Globus pallidus (tissue), 1 donor: ENCODE measurements around the gene AKR1C4.
A peak's percentile ranks its signal among the peaks of the same experiment; 100 is the strongest.
"Not testable (repeated sequence)": the region's sequence is repeated elsewhere in the genome, so short reads cannot be mapped to it uniquely, and the experiment has no call there.

Source experiments
- DNase-seq: peaks from one replicate; pipeline ENCODE4 v3.0.0-alpha.2; 2015; ENCODE audit warnings: low spot score

The AKR1C4 gene

GRCh38 chr10:5206799-5207198, 10.2 kb downstream of the AKR1C4 start:
- no peak for DNase-seq

DNA sequence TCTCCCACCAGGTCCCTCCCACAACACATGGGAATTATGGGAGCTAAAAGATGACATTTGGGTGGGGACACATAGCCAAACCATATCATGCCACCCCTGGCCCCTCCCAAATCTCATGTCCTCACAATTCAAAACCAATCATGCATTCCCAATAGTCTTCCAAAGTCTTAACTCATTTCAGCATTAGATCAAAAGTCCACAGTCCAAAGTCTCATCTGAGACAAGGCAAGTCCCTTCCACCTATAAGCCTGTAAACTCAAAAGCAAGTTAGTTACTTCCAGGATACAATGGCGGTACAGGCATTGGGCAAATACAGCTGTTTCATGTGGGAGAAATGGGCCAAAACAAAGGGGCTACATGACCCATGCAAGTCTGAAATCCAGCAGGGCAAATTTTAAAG, 13.1 kb downstream of the AKR1C4 start:
- not testable (repeated sequence) for DNase-seq

DNA sequence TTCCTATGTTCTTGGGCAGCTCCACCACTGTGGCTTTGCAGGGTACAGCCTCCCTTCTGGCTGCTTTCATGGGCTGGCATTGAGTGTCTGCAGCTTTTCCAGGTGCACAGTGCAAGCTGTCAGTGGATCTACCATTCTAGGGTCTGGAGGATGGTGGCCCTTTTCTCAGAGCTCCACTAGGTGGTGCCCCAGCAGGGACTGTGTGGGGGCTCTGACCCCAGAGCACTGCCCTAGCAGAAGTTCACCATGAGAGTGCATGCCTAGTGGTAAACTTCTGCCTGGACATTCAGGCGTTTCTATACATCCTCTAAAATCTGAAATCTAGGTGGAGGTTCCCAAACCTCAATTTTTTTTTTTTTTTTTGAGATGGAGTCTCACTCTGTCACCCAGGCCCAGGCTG, 13.6 kb downstream of the AKR1C4 start:
- DNase-seq: not testable (repeated sequence)

DNA sequence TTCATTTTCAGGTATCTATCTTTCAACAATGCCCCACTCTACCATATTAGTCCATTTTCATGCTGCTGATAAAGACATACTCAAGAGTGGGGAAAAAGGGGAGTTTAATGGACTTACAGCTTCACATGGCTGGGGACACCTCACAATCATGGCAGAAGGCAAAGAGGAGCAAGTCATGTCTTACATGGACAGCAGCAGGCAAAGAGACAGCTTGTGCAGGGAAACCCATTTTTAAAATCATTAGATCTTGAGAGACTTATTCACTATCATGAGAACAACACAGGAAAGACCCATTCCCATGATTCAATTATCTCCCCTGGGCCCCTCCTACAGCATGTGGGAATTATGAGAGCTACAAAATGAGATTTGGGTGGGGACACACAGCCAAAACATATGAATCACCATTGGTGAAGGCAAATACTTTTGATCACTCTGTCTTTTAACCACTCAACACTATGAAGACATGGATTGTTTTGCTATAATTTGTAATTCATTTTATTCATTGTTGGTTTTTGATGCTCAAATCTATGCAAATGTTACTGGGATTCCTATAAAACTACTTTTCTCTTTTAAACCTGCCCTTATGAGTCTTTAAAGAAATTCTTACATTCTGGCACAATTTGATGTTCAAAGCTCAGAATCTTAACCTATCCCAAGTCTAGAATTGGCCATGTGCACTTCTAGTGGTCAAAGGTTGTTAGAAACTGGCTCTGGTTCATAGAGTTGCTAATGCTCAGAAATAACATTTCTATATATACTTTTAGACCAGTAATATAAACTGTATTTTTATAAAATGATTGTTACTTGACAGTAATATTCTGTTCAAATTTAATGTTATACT, 15.3 kb downstream of the AKR1C4 start:
- DNase-seq: no peak

GRCh38 chr10:5216801-5217200, 20.2 kb downstream of the AKR1C4 start:
- no peak for DNase-seq

DNA sequence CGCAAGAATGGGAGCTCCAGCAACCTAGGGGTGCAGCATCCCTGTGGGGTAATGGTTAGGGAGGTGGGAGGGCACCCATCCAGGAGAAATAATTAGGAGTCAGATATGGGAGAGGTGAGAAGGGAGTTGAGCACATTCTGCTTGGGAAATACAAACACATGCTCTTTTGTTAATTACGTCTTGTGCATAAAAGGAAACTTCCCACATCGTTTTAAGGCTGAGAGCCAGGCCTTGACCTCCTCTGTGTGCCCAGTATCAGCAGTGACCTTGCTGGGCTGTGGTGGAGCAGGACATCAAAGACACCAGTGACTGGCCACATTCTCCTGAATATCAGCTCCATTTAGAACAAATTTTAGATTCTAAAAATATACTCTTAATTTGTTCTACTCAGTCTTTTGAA, 22.6 kb downstream of the AKR1C4 start:
- DNase-seq: no peak

- DNase-seq: not testable (repeated sequence)
Measured at GRCh38 chr10:5222942-5223341, 26.3 kb downstream of the AKR1C4 start.

GRCh38 chr10:5229019-5229418, 32.4 kb downstream of the AKR1C4 start:
- no peak for DNase-seq

DNA sequence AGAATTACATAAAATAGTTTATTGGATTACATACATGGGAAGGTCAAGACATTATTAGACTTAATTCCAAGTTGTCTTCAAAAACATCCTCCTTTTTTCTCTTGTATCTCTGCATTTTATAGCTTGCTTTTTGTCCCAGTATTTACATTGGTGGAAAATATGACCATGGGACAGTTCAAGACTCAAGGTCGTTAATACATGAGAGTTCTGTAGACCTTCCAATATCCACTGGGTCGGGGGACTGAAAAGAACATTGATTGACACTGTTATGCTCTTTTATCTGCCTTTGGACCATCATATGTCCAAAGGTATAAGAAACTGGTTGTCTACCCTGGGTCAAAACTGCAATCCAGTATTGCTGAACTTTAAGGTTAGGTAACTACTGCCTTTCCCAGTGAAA, 36.7 kb downstream of the AKR1C4 start:
- no peak for DNase-seq

GRCh38 chr10:5234106-5234860, 37.6 kb downstream of the AKR1C4 start:
- DNase-seq: peak; percentile 3

GRCh38 chr10:5237541-5237940, 40.9 kb downstream of the AKR1C4 start:
- DNase-seq: not testable (repeated sequence)

DNA sequence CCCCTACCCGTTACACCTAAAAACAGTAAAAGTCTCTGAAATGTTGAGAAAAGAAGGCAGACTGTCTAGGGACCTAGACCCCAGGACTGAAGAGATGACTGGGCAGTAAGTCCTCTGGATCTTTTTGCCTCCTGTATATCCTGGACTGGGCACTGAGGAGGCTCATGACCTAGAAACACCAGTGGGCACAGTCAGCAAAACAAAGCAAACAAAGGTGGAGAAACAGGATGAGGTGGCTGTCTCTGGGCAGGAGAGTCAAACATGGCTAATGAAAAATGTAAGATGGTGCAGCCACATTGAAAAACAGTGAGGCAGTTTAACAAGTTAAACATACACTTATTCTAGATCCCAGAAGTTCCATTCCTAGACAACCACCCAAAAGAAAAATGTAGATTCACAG, 45.9 kb downstream of the AKR1C4 start:
- DNase-seq: no peak

- no peak for DNase-seq
Measured at GRCh38 chr10:5243521-5243987, 46.9 kb downstream of the AKR1C4 start.

DNA sequence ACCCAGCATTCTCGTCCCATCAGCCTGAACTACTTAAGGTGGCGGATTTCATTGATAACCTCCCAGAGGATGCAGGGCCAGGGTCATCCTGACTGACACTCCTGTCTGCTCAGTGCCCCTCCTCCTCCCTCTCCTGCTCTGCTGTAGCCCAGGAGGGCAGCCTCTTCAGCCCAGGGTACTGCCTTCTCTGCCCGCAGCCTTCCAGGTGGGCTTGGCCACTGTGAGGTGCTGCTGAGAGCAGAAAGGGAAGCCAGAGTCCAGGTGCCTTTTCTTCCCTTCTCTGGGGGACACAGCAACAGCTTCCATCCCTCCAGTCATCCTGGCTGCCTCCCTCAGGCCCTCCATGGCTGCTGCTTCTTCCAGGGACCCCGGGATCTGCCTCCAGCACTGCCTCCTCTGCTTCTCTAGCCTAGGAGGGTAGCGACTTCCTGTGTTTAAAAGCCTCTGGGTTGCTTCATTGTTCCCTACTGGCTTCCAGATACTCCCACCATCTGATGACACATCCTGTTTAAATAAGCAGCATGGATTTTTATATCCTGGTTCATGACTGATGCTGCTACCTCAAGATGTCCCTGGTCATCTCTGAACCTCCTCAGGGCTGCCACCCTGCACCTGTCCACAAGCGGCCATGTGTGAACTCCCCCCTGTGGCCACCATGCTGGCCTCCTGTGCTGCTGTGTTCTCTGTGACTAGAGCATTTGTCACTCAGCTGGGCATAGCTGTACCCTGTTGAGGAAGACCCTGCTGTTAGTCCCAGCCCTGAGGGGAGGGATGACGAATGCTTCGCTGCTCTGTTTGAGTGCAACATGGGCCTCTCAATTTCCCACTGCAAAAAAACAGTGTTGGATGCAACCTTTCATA, 55.8 kb downstream of the AKR1C4 start:
- DNase-seq: no peak

DNA sequence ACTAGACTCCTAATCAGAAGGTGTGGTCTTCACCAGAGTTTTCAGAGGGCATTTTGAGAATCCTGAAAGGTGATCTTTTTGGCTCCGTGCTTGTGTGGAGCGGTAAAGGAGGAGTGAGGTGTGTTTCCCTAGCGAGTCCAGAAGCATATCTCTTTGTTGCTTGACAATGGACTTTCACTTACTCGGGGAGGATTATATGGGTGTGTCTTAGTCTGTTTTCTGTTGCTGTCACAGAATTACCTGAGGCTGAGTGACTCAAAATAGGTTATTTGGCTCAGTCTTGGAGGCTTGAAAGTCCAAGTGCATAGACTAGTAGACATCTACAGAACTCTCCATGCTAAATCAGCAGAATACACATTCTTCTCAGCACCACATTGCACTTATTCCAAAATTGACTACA, 57.9 kb downstream of the AKR1C4 start:
- DNase-seq: no peak

DNA sequence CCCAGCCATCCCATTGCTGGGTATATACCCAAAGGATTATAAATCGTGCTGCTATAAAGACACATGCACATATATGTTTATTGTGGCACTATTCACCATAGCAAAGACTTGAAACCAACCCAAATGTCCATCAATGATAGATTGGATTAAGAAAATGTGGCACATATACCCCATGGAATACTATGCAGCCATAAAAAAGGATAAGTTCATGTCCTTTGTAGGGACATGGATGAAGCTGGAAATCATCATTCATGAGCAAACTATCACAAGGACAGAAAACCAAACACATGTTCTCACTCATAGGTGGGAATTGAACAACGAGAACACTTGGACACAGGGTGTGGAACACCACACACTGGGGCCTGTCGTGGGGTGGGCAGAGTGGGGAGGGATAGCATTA, 61.1 kb downstream of the AKR1C4 start:
- DNase-seq: not testable (repeated sequence)

- no peak for DNase-seq
Measured at GRCh38 chr10:5259132-5259951, 62.7 kb downstream of the AKR1C4 start.

GRCh38 chr10:5259952-5260578, 63.4 kb downstream of the AKR1C4 start:
- DNase-seq: no peak

DNA sequence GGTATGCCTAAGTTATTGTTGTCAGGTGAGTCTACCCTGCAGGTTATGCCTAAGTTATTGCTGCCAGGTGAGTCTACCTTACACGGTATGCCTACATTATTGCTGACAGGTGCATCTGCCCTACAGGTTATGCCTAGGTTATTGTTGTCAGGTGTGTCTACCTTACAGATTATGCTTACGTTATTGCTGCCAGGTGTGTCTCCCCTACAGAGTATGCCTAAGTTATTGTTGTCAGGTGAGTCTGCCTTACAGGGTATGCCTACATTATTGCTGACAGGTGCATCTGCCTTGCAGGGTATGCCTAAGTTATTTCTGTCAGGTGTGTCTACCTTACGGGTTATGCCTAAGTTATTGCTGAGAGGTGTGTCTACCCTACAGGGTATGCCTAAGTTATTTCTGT, 64.2 kb downstream of the AKR1C4 start:
- DNase-seq: no peak

DNA sequence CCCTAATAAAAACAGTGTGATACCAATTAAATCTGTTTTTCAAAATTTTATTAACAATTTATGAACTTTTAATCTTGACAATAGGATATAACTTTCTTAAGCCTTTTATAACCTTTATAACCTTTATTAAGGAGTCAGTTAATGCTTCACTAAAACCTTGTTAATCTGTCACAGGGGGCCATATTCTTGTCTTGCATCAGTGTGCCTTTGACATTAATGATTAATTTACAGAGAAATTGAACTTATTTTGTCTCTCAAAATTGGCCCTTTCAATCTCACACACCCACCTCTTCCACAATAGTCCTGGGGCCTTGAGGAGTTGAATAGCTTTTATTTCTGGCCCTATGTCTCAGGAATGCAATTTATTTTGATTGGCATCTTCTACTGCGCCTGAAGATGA, 68.5 kb downstream of the AKR1C4 start:
- no peak for DNase-seq

- DNase-seq: no peak
Measured at GRCh38 chr10:5266351-5266750, 69.7 kb downstream of the AKR1C4 start.
